HG03175 (cell line): ENCODE results near the gene MOGAT3.
"Not testable (repeated sequence)": the region's sequence is repeated elsewhere in the genome, so short reads cannot be mapped to it uniquely, and the experiment has no call there.

Source experiments
- ATAC-seq: cut with Tn5 transposase; IDR thresholded peaks from one replicate; pipeline ENCODE4 v1.9.1; 2021; ENCODE audit warnings: mild to moderate bottlenecking, moderate library complexity; ENCODE audit not compliant: unreplicated experiment

The MOGAT3 gene

GRCh38 chr7:101205901-101206664 lies 5.2 kb upstream of the MOGAT3 start:
- no peak for ATAC-seq

- not testable (repeated sequence) for ATAC-seq
Measured at GRCh38 chr7:101203740-101204738, 3.2 kb upstream of the MOGAT3 start.

GRCh38 chr7:101202603-101202918 lies 1.7 kb upstream of the MOGAT3 start:
- no peak for ATAC-seq

- ATAC-seq, result no peak
Measured at GRCh38 chr7:101201695-101202602, 1.1 kb upstream of the MOGAT3 start.

GRCh38 chr7:101200504-101200861 lies 353 bp downstream of the MOGAT3 start:
- ATAC-seq, result no peak

GRCh38 chr7:101199522-101199921 lies 1.3 kb downstream of the MOGAT3 start:
- not testable (repeated sequence) for ATAC-seq

GRCh38 chr7:101198476-101198875 lies 2.4 kb downstream of the MOGAT3 start:
- ATAC-seq, result no peak

- ATAC-seq, result no peak
Measured at GRCh38 chr7:101197991-101198390, 2.8 kb downstream of the MOGAT3 start.

GRCh38 chr7:101195884-101196283 lies 5.0 kb downstream of the MOGAT3 start:
- ATAC-seq, result no peak

- ATAC-seq, result no peak
Measured at GRCh38 chr7:101189109-101189508, 11.7 kb downstream of the MOGAT3 start.

- ATAC-seq, result no peak
Measured at GRCh38 chr7:101186844-101187428, 13.9 kb downstream of the MOGAT3 start.

GRCh38 chr7:101186194-101186593 lies 14.6 kb downstream of the MOGAT3 start:
- no peak for ATAC-seq

GRCh38 chr7:101185258-101185839 lies 15.5 kb downstream of the MOGAT3 start:
- ATAC-seq, result no peak

- no peak for ATAC-seq
Measured at GRCh38 chr7:101180130-101180755, 20.6 kb downstream of the MOGAT3 start, which contains the start of gene NAT16. NAT16 (minus strand) TSS chr7:101180293; CDS start chr7:101174807, 5,486 bp downstream.

GRCh38 chr7:101179713-101180112 lies 21.1 kb downstream of the MOGAT3 start:
- ATAC-seq, result no peak

- no peak for ATAC-seq
Measured at GRCh38 chr7:101179117-101179516, 21.7 kb downstream of the MOGAT3 start.

- no peak for ATAC-seq
Measured at GRCh38 chr7:101177644-101178043, 23.2 kb downstream of the MOGAT3 start.

- no peak for ATAC-seq
Measured at GRCh38 chr7:101175664-101176063, 25.2 kb downstream of the MOGAT3 start.

- no peak for ATAC-seq
Measured at GRCh38 chr7:101174322-101174854, 26.4 kb downstream of the MOGAT3 start.
